Gastroesophageal sphincter (tissue), 3 donors: ENCODE data around the gene SYNGR1.

Experiments
- EP300 ChIP-seq: sonication (generic); formaldehyde crosslinking; IDR thresholded peaks from one replicate; pipeline ENCODE4 v1.6.1; 2017; ENCODE audit warnings: antibody characterized with exemption, mild to moderate bottlenecking
- POLR2A ChIP-seq, 2 donors: fragments of 450-650 bp; IDR thresholded peaks; one replicate each; pipeline ENCODE4 v1.6.1; 2017; ENCODE audit warnings: antibody characterized with exemption in 2 of 2, mild to moderate bottlenecking in 2 of 2, moderate library complexity in 1 of 2
- POLR2AphosphoS5 ChIP-seq: sonication (generic); formaldehyde crosslinking; IDR thresholded peaks from one replicate; pipeline ENCODE4 v1.6.1; 2017; ENCODE audit warnings: antibody characterized with exemption
- TF ChIP-seq, protein P1 (sequence below), 4 experiments: fragments of 200-600 bp in 2 of 4; fragments of 450-650 bp in 2 of 4; sonication (generic) in 1 of 4; IDR thresholded peaks; one replicate each; pipeline ENCODE4 v1.5.1; 2017 to 2019; ENCODE audit warnings: antibody characterized with exemption in 4 of 4, mild to moderate bottlenecking in 2 of 4, moderate library complexity in 2 of 4

DNA sequence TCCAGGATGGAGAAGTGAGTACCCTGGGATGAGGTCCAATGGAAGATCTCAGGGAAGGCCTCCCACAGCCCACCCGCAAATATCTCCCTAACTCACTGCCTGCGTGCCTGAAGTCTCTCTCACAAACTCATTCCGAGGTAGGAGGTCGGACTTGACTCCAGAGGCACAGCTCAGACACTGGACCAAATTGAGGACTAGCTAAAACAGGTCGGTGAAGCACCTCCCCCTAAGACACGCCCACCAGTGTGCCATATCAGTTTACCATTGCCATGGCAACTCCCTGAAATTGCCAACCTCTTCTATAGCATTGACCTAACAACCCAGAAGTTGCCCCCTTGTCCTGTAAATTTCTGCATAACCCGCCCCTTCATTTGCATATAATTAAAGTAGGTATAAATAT, 47.9 kb upstream of the SYNGR1 start:
- TF ChIP-seq POLR2AphosphoS5 = no peak
- no peak for TF ChIP-seq EP300
- TF ChIP-seq, protein P1, sequence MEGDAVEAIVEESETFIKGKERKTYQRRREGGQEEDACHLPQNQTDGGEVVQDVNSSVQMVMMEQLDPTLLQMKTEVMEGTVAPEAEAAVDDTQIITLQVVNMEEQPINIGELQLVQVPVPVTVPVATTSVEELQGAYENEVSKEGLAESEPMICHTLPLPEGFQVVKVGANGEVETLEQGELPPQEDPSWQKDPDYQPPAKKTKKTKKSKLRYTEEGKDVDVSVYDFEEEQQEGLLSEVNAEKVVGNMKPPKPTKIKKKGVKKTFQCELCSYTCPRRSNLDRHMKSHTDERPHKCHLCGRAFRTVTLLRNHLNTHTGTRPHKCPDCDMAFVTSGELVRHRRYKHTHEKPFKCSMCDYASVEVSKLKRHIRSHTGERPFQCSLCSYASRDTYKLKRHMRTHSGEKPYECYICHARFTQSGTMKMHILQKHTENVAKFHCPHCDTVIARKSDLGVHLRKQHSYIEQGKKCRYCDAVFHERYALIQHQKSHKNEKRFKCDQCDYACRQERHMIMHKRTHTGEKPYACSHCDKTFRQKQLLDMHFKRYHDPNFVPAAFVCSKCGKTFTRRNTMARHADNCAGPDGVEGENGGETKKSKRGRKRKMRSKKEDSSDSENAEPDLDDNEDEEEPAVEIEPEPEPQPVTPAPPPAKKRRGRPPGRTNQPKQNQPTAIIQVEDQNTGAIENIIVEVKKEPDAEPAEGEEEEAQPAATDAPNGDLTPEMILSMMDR (IDR thresholded peaks at IDR 0.05) = no peak
- no peak for TF ChIP-seq POLR2A (IDR thresholded peaks at IDR 0.05)
